Body of pancreas (tissue), 4 donors: ENCODE data around the gene LRIG1. TPM values are rescaled to one million over a fixed set of nuclear protein-coding genes. Genes with fewer than 3 reads are reported as not detected.

Experiments
- ATAC-seq: fragments of 150-250 bp; one replicate; pipeline ENCODE4 v1.9.1; 2016
- DNase-seq, 4 donors: peaks; one replicate each; pipeline ENCODE4 v3.0.0-alpha.2; 2019
- H3K27ac ChIP-seq, 4 donors: fragments of 200-600 bp; sonication (generic); 1 replicate in 3 of 4; 2 replicates in 1 of 4; pipeline versions ENCODE4 v1.5.1 to v1.6.1; 2016 to 2019; ENCODE audit warnings: mild to moderate bottlenecking in 1 of 4, mixed read lengths in 1 of 4, moderate library complexity in 1 of 4
- H3K27me3 ChIP-seq, 2 donors: fragments of 200-600 bp; sonication (generic); one replicate each; pipeline ENCODE4 v1.6.0; 2016; ENCODE audit warnings: mild to moderate bottlenecking in 1 of 2
- H3K36me3 ChIP-seq, 2 donors: fragments of 200-600 bp; sonication (generic); replicated peaks in 1 of 2; 2 replicates each; pipeline ENCODE4 v1.5.1; 2016; ENCODE audit warnings: low read depth in 2 of 2; ENCODE audit not compliant: insufficient read depth in 1 of 2
- H3K4me1 ChIP-seq: fragments of 200-600 bp; sonication (generic); one replicate; pipeline ENCODE4 v1.6.0; 2016
- H3K4me3 ChIP-seq, 2 donors: fragments of 200-600 bp; sonication (generic); 1 replicate in 1 of 2; 2 replicates in 1 of 2; pipeline ENCODE4 v1.5.1; 2016 to 2019
- H3K9me3 ChIP-seq, 3 donors: fragments of 200-600 bp; sonication (generic); 1 replicate in 2 of 3; 2 replicates in 1 of 3; pipeline ENCODE4 v1.5.1; 2016
- POLR2A ChIP-seq, 3 donors: fragments of 450-650 bp; IDR thresholded peaks; one replicate each; pipeline ENCODE4 v1.6.1; 2016; ENCODE audit warnings: antibody characterized with exemption in 3 of 3, mild to moderate bottlenecking in 2 of 3
- WGBS, 2 donors: methylation state at CpG; one replicate each; pipeline ENCODE4 v1.1.5; 2017; 5-methylcytosine and 5-hydroxymethylcytosine counted together
- intact Hi-C: fragments of 100-400 bp; cut with DNase I; formaldehyde crosslinking; loops from one replicate; pipeline ENCODE4 v1.15.1; 2023
- total RNA-seq, 2 donors: library from RNA; depleted of rRNA; stranded (reverse); fragments of >200 nt; gene quantifications; one replicate each; pipeline ENCODE4 v1.1.0, GENCODE V29; 2016
- TF ChIP-seq, protein P1 (sequence below), 7 experiments: fragments of 450-650 bp in 4 of 7; fragments of 200-600 bp in 3 of 7; sonication (generic) in 3 of 7; IDR thresholded peaks; one replicate each; pipeline ENCODE4 v1.5.1; 2016 to 2019; ENCODE audit warnings: antibody characterized with exemption in 7 of 7

The LRIG1 gene
- total RNA-seq, 2 donors from 2014 or later, result 111 to 114 TPM

- whole genome bisulfite sequencing, 2 donors, result 47 to 51% methylated on average over 6 to 7 of the region's 7 CpGs
- ATAC-seq (peak; percentile 47), DNase-seq (peak in 3 of 4 donors; percentile 48 to 78 (median 65))
- Histone ChIP-seq H3K27me3 (no peaks in the 10 kb centered on the region), H3K9me3 (peaks cover 0 to 5% (median 0%) of the 10 kb centered on the region in 3 donors), H3K27ac (peak overlapping the region in 3 of 4 donors; percentile 9 to 40 (median 34)), H3K4me1 (peaks cover 12% of the 10 kb centered on the region), H3K4me3 (no peak overlapping the region), H3K36me3 (peaks cover 32 to 66% of the 10 kb centered on the region in 2 donors)
- intact Hi-C loops, result no loop called here
- TF ChIP-seq POLR2A (IDR thresholded peaks at IDR 0.05), result no peak
- TF ChIP-seq, protein P1, sequence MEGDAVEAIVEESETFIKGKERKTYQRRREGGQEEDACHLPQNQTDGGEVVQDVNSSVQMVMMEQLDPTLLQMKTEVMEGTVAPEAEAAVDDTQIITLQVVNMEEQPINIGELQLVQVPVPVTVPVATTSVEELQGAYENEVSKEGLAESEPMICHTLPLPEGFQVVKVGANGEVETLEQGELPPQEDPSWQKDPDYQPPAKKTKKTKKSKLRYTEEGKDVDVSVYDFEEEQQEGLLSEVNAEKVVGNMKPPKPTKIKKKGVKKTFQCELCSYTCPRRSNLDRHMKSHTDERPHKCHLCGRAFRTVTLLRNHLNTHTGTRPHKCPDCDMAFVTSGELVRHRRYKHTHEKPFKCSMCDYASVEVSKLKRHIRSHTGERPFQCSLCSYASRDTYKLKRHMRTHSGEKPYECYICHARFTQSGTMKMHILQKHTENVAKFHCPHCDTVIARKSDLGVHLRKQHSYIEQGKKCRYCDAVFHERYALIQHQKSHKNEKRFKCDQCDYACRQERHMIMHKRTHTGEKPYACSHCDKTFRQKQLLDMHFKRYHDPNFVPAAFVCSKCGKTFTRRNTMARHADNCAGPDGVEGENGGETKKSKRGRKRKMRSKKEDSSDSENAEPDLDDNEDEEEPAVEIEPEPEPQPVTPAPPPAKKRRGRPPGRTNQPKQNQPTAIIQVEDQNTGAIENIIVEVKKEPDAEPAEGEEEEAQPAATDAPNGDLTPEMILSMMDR (IDR thresholded peaks at IDR 0.05), result no peak
Observed at GRCh38 chr3:66381626-66382025, 119.2 kb downstream of the LRIG1 start.

- intact Hi-C loops, result no loop called here
- Histone ChIP-seq H3K27me3 (no peaks in the 10 kb centered on the region), H3K4me3 (no peak overlapping the region), H3K36me3 (peaks cover 28 to 58% of the 10 kb centered on the region in 2 donors), H3K4me1 (peaks cover 17% of the 10 kb centered on the region), H3K27ac (peak overlapping the region in 1 of 4 donors; percentile 15), H3K9me3 (peaks cover 0 to 4% (median 0%) of the 10 kb centered on the region in 3 donors)
- no peak for TF ChIP-seq POLR2A (IDR thresholded peaks at IDR 0.05)
- TF ChIP-seq, protein P1 (IDR thresholded peaks at IDR 0.05), result no peak
- no peak for DNase-seq
- WGBS, 2 donors, result 88 to 90% methylated on average over 21 to 26 of the region's 26 CpGs
- no peak for ATAC-seq
Observed at GRCh38 chr3:66380200-66380932, 120.5 kb downstream of the LRIG1 start.

- Histone ChIP-seq H3K9me3 (no peaks in the 10 kb centered on the region), H3K27me3 (no peaks in the 10 kb centered on the region), H3K4me1 (peaks cover 17% of the 10 kb centered on the region), H3K36me3 (peaks cover 22 to 52% of the 10 kb centered on the region in 2 donors), H3K4me3 (no peak overlapping the region), H3K27ac (no peak overlapping the region)
- TF ChIP-seq POLR2A (IDR thresholded peaks at IDR 0.05), result no peak
- TF ChIP-seq, protein P1 (IDR thresholded peaks at IDR 0.05), result no peak
- no peak for ATAC-seq
- no peak for DNase-seq
- WGBS, 2 donors, result 89 to 92% methylated on average over 9 of the region's 9 CpGs
- intact Hi-C loops, result loop anchor here (10.0 kb wide), 1 partner anchor 95 kb away; no protein-coding TSS in a partner anchor
Observed at GRCh38 chr3:66379565-66379964, 121.3 kb downstream of the LRIG1 start.

- TF ChIP-seq, protein P1 (IDR thresholded peaks at IDR 0.05), result peak; percentile 7 to 43 (median 27)
- TF ChIP-seq POLR2A (IDR thresholded peaks at IDR 0.05), result no peak
- Histone ChIP-seq H3K4me3 (no peak overlapping the region), H3K4me1 (peaks cover 18% of the 10 kb centered on the region), H3K36me3 (peaks cover 18 to 41% of the 10 kb centered on the region in 2 donors), H3K9me3 (no peaks in the 10 kb centered on the region), H3K27ac (peak overlapping the region in 1 of 4 donors; percentile 8), H3K27me3 (no peaks in the 10 kb centered on the region)
- WGBS, 2 donors, result 65 to 66% methylated on average over 5 of the region's 5 CpGs
- ATAC-seq (no peak), DNase-seq (peak in 1 of 4 donors; percentile 45)
- intact Hi-C loops, result loop anchor here (10.0 kb wide), 1 partner anchor 93 kb away; no protein-coding TSS in a partner anchor
Observed at GRCh38 chr3:66378256-66378655, 122.6 kb downstream of the LRIG1 start.
